B cell (primary cell): Measurements from ENCODE around the gene CCDC187. TPM values are rescaled to one million over a fixed set of nuclear protein-coding genes. Genes with fewer than 3 reads are reported as not detected.
A peak's percentile ranks its signal among the peaks of the same experiment; 100 is the strongest.

ENCODE experiments used
- ATAC-seq: fragments of 200-7000 bp; cut with Tn5 transposase; one replicate; pipeline ENCODE4 v1.10.0; 2021; ENCODE audit warnings: low read depth, mild to moderate bottlenecking, moderate number of reproducible peaks, moderate library complexity
- CTCF ChIA-PET: fragments of 350-600 bp; sonication (Branson Sonifier 250); formaldehyde crosslinking; loops from one replicate; lab custom pipeline; 2021; ENCODE audit warnings: antibody characterized with exemption, inconsistent platforms; lab: Charles Lee
- POLR2A ChIA-PET: fragments of 350-600 bp; sonication (Branson Sonifier 250); formaldehyde crosslinking; loops from one replicate; lab custom pipeline; 2021; ENCODE audit warnings: antibody characterized with exemption; lab: Charles Lee
- DNase-seq: peaks from one replicate; pipeline ENCODE4 v3.0.0; 2013
- H2AFZ ChIP-seq: 2 replicates; pipeline ENCODE4 v1.6.1; 2012; ENCODE audit warnings: mild to moderate bottlenecking, low read depth, low read length; ENCODE audit not compliant: insufficient read depth, poor library complexity, severe bottlenecking
- H3K27ac ChIP-seq, 2 donors: 1 replicate in 1 of 2; 2 replicates in 1 of 2; pipeline ENCODE4 v1.5.1; 2012 to 2013; ENCODE audit warnings: low read length in 2 of 2, mild to moderate bottlenecking in 2 of 2, moderate library complexity in 1 of 2
- H3K27me3 ChIP-seq, 4 experiments: fragments of 200-600 bp in 1 of 4; sonication (generic) in 1 of 4; replicated peaks in 1 of 4; 1 replicate in 2 of 4; 2 replicates in 2 of 4; pipeline versions ENCODE4 v1.6.1 to v1.7.0; 2013 to 2016; ENCODE audit warnings: low read length in 3 of 4, mild to moderate bottlenecking in 2 of 4, mixed read lengths in 1 of 4, moderate library complexity in 1 of 4; ENCODE audit not compliant: insufficient read depth in 4 of 4, control insufficient read depth in 3 of 4; ENCODE audit errors: control extremely low read depth in 1 of 4
- H3K36me3 ChIP-seq, 2 experiments: replicated peaks in 1 of 2; 1 replicate in 1 of 2; 2 replicates in 1 of 2; pipeline versions ENCODE4 v1.6.1 to v1.7.1; 2013; ENCODE audit warnings: low read length in 1 of 2; ENCODE audit not compliant: insufficient read depth in 2 of 2, control insufficient read depth in 1 of 2; ENCODE audit errors: control extremely low read depth in 1 of 2, extremely low read depth in 1 of 2
- H3K4me1 ChIP-seq, 2 donors: fragments of 200-600 bp in 1 of 2; sonication (generic) in 1 of 2; 1 replicate in 1 of 2; 2 replicates in 1 of 2; pipeline versions ENCODE4 v1.5.1 to v1.6.1; 2013 to 2017; ENCODE audit warnings: low read length in 2 of 2; ENCODE audit not compliant: control insufficient read depth in 2 of 2, insufficient read depth in 2 of 2
- H3K4me2 ChIP-seq: replicated peaks from 2 replicates; pipeline ENCODE3; 2012; ENCODE audit warnings: mild to moderate bottlenecking, low read depth, low read length; ENCODE audit not compliant: poor library complexity, severe bottlenecking
- H3K4me3 ChIP-seq, 5 experiments: fragments of 200-600 bp in 1 of 5; sonication (generic) in 1 of 5; 1 replicate in 3 of 5; 2 replicates in 2 of 5; pipeline versions ENCODE4 v1.5.1 to v1.7.0; 2011 to 2016; ENCODE audit warnings: low read length in 4 of 5, mild to moderate bottlenecking in 4 of 5, low read depth in 2 of 5, control low read depth in 1 of 5, moderate library complexity in 1 of 5; ENCODE audit not compliant: insufficient read depth in 1 of 5; ENCODE audit errors: control extremely low read depth in 1 of 5, extremely low read depth in 1 of 5
- H3K79me2 ChIP-seq: fragments of 200-600 bp; sonication (generic); one replicate; pipeline ENCODE4 v1.6.0; 2016; ENCODE audit warnings: low read length; ENCODE audit not compliant: control insufficient read depth, insufficient read depth
- H3K9ac ChIP-seq: fragments of 200-600 bp; sonication (generic); 2 replicates; pipeline ENCODE4 v1.6.1; 2017; ENCODE audit warnings: mild to moderate bottlenecking, low read length, moderate library complexity
- H3K9me3 ChIP-seq, 3 donors: one replicate each; pipeline versions ENCODE4 v1.6.1 to v1.7.1; 2013; ENCODE audit warnings: low read length in 2 of 3; ENCODE audit not compliant: control insufficient read depth in 2 of 3, insufficient read depth in 1 of 3; ENCODE audit errors: control extremely low read depth in 1 of 3
- H4K20me1 ChIP-seq: 2 replicates; pipeline ENCODE4 v1.6.0; 2012; ENCODE audit warnings: mild to moderate bottlenecking, low read length; ENCODE audit not compliant: insufficient read depth, control insufficient read depth, poor library complexity, severe bottlenecking
- H3K27ac Mint-ChIP-seq: one replicate; pipeline ENCODE4 v1.8.0; 2021; ENCODE audit warnings: mixed read lengths
- H3K27me3 Mint-ChIP-seq: one replicate; pipeline ENCODE4 v1.8.0; 2021; ENCODE audit warnings: mixed read lengths
- H3K4me1 Mint-ChIP-seq: one replicate; pipeline ENCODE4 v1.8.0; 2021; ENCODE audit warnings: mixed read lengths
- H3K4me3 Mint-ChIP-seq: one replicate; pipeline ENCODE4 v1.8.0; 2021; ENCODE audit warnings: mixed read lengths
- H3K9me3 Mint-ChIP-seq: one replicate; pipeline ENCODE4 v1.8.0; 2022; ENCODE audit warnings: mixed read lengths; ENCODE audit not compliant: insufficient read depth
- EZH2 ChIP-seq: IDR thresholded peaks from 2 replicates; pipeline ENCODE4 v1.6.1; 2012; ENCODE audit warnings: borderline replicate concordance, low read depth, mild to moderate bottlenecking, moderate library complexity, low read length; ENCODE audit not compliant: insufficient read depth, poor library complexity, severe bottlenecking
- WGBS: methylation state at CpG from one replicate; pipeline ENCODE4 v1.1.5; 2013; ENCODE audit warnings: missing lambda C conversion rate; ENCODE audit not compliant: insufficient coverage; 5-methylcytosine and 5-hydroxymethylcytosine counted together
- intact Hi-C: fragments of 100-400 bp; cut with micrococcal nuclease; formaldehyde crosslinking; loops from one replicate; pipeline ENCODE4 v1.10.0; 2022
- polyA plus RNA-seq: library from polyadenylated mRNA; depleted of rRNA; stranded (reverse); fragments of >200 nt; gene quantifications from 2 replicates; pipeline ENCODE4 v1.2.3, GENCODE V29; 2012
- total RNA-seq, 2 donors: library from RNA; stranded (reverse); fragments of 120-200 nt in 1 of 2; gene quantifications; 1 replicate in 1 of 2; 2 replicates in 1 of 2; pipeline versions ENCODE4 v1.2.3 to v1.2.4, GENCODE V29; 2013 to 2022
- TF ChIP-seq, protein P1 (sequence below): fragments of 200-600 bp; IDR thresholded peaks from one replicate; pipeline ENCODE4 v1.8.0; 2022; ENCODE audit warnings: antibody characterized with exemption, mild to moderate bottlenecking

The CCDC187 gene
- total and polyA plus RNA-seq, 2 donors (not counting 1 experiment from before 2014, with no cell fraction given), result 1.5 to 7.6 TPM

DNA sequence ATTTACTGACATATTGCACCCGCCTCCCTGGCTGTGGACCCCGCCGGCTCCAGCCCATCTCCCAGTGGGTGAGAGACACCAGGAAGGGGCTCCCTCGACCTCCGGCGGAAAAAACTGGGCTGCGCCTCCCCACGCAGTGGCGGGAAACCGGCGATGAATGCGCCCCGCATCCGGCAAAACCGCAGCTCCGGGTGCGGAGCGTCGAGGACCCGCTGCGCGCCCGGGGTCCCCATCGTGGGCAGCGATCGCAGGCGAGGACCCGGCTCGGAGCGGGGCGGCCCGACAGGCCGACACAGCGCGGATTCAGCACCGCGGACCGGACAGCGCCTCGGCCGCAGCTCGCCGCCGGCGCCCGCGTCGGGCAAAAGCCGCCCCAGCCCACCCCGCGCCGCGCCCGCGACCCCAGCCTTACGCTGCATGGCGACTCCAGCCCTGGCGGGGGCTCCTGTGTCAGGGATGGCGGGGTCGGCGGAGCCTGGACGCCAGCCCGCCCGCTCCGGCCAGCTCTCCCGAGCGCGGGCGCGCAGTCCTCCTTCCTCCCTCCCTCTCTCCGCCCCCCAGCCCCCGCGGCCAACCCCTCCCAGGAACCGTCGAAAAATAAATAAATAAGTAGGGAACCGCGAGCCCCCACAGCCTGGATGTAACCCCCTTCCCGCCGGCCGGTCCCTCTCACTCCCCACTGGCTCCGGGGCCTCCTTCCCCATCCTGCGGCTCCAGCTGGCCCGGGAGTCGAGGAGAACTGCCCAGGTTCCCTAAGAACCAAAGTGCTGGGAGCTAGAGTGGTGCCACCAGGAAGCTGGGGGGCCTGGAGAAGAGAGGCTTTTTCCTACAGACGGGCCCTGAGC is 102.1 kb downstream of the CCDC187 start:
- ATAC-seq, result no peak

More for the DNA sequence above, 102.1 kb downstream of the CCDC187 start:
- Histone ChIP-seq H3K4me1 (peaks cover 38 to 39% of the 10 kb centered on the region in 2 donors), H2AFZ (no peak overlapping the region), H3K4me2 (no peak overlapping the region), H4K20me1 (peaks cover 39% of the 10 kb centered on the region), H3K9me3 (peaks cover 0 to 65% (median 0%) of the 10 kb centered on the region in 3 donors), H3K27me3 (peaks cover 0 to 74% (median 48%) of the 10 kb centered on the region in 4 experiments), H3K36me3 (peaks cover 0 to 4% of the 10 kb centered on the region in 2 experiments), H3K9ac (no peak overlapping the region), H3K27ac (no peak overlapping the region), H3K79me2 (no peaks in the 10 kb centered on the region), H3K4me3 (no peak overlapping the region)
- H3K4me3 Mint-ChIP-seq, result no peak overlapping the region
- POLR2A ChIA-PET, result interaction anchor here (0.8 kb wide), 1 partner anchor 24 kb away, joined by 3 read pairs; no protein-coding TSS in a partner anchor
- no peak overlapping the region for H3K27ac Mint-ChIP-seq
- H3K27me3 Mint-ChIP-seq, result peaks cover 19% of the 10 kb centered on the region
- TF ChIP-seq EZH2, result no peak
- TF ChIP-seq, protein P1, sequence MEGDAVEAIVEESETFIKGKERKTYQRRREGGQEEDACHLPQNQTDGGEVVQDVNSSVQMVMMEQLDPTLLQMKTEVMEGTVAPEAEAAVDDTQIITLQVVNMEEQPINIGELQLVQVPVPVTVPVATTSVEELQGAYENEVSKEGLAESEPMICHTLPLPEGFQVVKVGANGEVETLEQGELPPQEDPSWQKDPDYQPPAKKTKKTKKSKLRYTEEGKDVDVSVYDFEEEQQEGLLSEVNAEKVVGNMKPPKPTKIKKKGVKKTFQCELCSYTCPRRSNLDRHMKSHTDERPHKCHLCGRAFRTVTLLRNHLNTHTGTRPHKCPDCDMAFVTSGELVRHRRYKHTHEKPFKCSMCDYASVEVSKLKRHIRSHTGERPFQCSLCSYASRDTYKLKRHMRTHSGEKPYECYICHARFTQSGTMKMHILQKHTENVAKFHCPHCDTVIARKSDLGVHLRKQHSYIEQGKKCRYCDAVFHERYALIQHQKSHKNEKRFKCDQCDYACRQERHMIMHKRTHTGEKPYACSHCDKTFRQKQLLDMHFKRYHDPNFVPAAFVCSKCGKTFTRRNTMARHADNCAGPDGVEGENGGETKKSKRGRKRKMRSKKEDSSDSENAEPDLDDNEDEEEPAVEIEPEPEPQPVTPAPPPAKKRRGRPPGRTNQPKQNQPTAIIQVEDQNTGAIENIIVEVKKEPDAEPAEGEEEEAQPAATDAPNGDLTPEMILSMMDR, result no peak
- intact Hi-C loops, result no loop called here
- 11% methylated on average over 74 of the region's 85 CpGs for WGBS
- peaks cover 28% of the 10 kb centered on the region for H3K4me1 Mint-ChIP-seq
- CTCF ChIA-PET, result interaction anchor here (1.3 kb wide), 1 partner anchor 38 kb away, joined by 3 read pairs; no protein-coding TSS in a partner anchor
- peak; percentile 52 for DNase-seq
- no peaks in the 10 kb centered on the region for H3K9me3 Mint-ChIP-seq
